Breast epithelium (tissue), 4 donors: Measurements from ENCODE around the gene NR6A1. TPM values are rescaled to one million over a fixed set of nuclear protein-coding genes. Genes with fewer than 3 reads are reported as not detected.

Experiments used
- DNase-seq, 2 donors: peaks; one replicate each; pipeline ENCODE4 v3.0.0-alpha.2; 2019; ENCODE audit warnings: low spot score in 2 of 2
- H3K27ac ChIP-seq, 2 donors: fragments of 200-600 bp; sonication (generic) in 1 of 2; one replicate each; pipeline ENCODE4 v1.5.1; 2016 to 2019; ENCODE audit warnings: mild to moderate bottlenecking in 1 of 2
- H3K27me3 ChIP-seq, 2 donors: fragments of 200-600 bp; sonication (generic) in 1 of 2; one replicate each; pipeline versions ENCODE4 v1.5.1 to v1.6.0; 2017 to 2019; ENCODE audit warnings: control low read depth in 1 of 2, mild to moderate bottlenecking in 1 of 2
- H3K36me3 ChIP-seq: fragments of 200-600 bp; one replicate; pipeline ENCODE4 v1.5.1; 2019
- H3K4me1 ChIP-seq, 2 donors: fragments of 200-600 bp; sonication (generic); one replicate each; pipeline ENCODE4 v1.5.1; 2016 to 2019; ENCODE audit warnings: control low read depth in 1 of 2
- H3K4me3 ChIP-seq, 3 donors: fragments of 200-600 bp; sonication (generic); 1 replicate in 2 of 3; 2 replicates in 1 of 3; pipeline ENCODE4 v1.5.1; 2016 to 2019; ENCODE audit warnings: mild to moderate bottlenecking in 3 of 3, moderate library complexity in 2 of 3
- H3K9me3 ChIP-seq, 2 donors: fragments of 200-600 bp; sonication (generic) in 1 of 2; one replicate each; pipeline ENCODE4 v1.5.1; 2016 to 2019; ENCODE audit warnings: control low read depth in 1 of 2
- POLR2A ChIP-seq: fragments of 450-650 bp; IDR thresholded peaks from one replicate; pipeline ENCODE4 v1.6.1; 2016; ENCODE audit warnings: antibody characterized with exemption, mild to moderate bottlenecking, moderate library complexity
- POLR2AphosphoS5 ChIP-seq, 3 donors: sonication (generic); formaldehyde crosslinking; IDR thresholded peaks; one replicate each; pipeline ENCODE4 v1.6.1; 2017; ENCODE audit warnings: antibody characterized with exemption in 3 of 3
- intact Hi-C: fragments of 100-400 bp; cut with DNase I; formaldehyde crosslinking; loops from one replicate; pipeline ENCODE4 v1.15.1; 2023; ENCODE audit warnings: low total_unique reads
- total RNA-seq, 3 donors: library from RNA; depleted of rRNA; stranded (reverse); fragments of >200 nt; gene quantifications; one replicate each; pipeline ENCODE4 v1.1.0, GENCODE V29; 2016
- TF ChIP-seq, protein P1 (sequence below), 3 donors: fragments of 450-650 bp; IDR thresholded peaks; one replicate each; pipeline ENCODE4 v1.5.1; 2016 to 2017; ENCODE audit warnings: antibody characterized with exemption in 3 of 3, mild to moderate bottlenecking in 3 of 3, moderate library complexity in 3 of 3

NR6A1 gene
- total RNA-seq, 3 donors from 2014 or later = 1.3 to 5.3 (median 3.9) TPM

DNA sequence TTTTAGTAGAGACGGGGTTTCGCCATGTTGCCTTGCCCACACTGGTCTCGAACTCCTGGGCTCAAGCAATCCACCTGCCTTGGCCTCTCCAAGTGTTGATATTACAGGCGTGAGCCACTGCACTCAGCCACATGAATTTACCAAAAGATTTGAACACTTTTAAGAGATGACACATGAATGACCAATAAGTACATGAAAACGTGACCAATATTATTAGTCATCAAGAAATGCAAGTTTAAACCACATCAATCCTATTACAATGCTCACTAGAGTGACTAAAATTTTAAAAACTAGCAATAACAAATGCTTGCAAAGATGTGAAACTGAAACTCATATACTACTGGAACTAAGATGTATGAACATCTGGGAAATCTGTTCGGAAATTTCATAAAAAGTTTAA lies 54.3 kb downstream of the NR6A1 start:
- H3K9me3 ChIP-seq = no peaks in the 10 kb centered on the region
- DNase-seq = no peak
- no peak overlapping the region for H3K4me3 ChIP-seq
- intact Hi-C loops = loop anchor here (10.0 kb wide), 1 partner anchor 102 kb away; no protein-coding TSS in a partner anchor
- H3K4me1 ChIP-seq = no peaks in the 10 kb centered on the region
- TF ChIP-seq POLR2AphosphoS5 (IDR thresholded peaks at IDR 0.05) (no peak), POLR2A (no peak)
- TF ChIP-seq, protein P1, sequence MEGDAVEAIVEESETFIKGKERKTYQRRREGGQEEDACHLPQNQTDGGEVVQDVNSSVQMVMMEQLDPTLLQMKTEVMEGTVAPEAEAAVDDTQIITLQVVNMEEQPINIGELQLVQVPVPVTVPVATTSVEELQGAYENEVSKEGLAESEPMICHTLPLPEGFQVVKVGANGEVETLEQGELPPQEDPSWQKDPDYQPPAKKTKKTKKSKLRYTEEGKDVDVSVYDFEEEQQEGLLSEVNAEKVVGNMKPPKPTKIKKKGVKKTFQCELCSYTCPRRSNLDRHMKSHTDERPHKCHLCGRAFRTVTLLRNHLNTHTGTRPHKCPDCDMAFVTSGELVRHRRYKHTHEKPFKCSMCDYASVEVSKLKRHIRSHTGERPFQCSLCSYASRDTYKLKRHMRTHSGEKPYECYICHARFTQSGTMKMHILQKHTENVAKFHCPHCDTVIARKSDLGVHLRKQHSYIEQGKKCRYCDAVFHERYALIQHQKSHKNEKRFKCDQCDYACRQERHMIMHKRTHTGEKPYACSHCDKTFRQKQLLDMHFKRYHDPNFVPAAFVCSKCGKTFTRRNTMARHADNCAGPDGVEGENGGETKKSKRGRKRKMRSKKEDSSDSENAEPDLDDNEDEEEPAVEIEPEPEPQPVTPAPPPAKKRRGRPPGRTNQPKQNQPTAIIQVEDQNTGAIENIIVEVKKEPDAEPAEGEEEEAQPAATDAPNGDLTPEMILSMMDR (IDR thresholded peaks at IDR 0.05) = no peak
- no peaks in the 10 kb centered on the region for H3K27me3 ChIP-seq
- no peaks in the 10 kb centered on the region for H3K36me3 ChIP-seq
- H3K27ac ChIP-seq = no peak overlapping the region

DNA sequence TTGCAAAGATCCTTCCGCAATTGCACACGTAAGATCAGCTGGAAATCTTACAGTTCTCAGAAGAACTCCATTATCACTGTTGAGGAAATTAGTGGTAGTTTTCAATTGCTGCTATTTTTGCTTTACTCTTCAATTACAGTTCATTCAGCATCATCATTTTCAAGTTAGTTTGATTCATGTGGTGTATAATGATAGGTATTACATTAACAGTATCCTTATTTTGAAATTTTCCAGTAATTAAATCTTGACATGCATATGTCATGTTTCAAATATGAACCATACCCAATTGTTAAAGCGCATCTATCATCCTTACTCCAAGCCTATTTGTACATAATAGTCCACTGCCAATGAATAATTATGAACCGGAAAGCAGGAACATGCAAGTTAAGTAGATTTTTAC lies 60.3 kb downstream of the NR6A1 start:
- DNase-seq = no peak
- intact Hi-C loops = loop anchor here (10.0 kb wide), 1 partner anchor 96 kb away; no protein-coding TSS in a partner anchor
- Histone ChIP-seq H3K36me3 (no peaks in the 10 kb centered on the region), H3K4me1 (no peaks in the 10 kb centered on the region), H3K4me3 (no peak overlapping the region), H3K9me3 (no peaks in the 10 kb centered on the region), H3K27ac (no peak overlapping the region), H3K27me3 (no peaks in the 10 kb centered on the region)
- TF ChIP-seq POLR2AphosphoS5 (IDR thresholded peaks at IDR 0.05) (no peak), POLR2A (no peak)
- TF ChIP-seq, protein P1 (IDR thresholded peaks at IDR 0.05) = no peak

DNA sequence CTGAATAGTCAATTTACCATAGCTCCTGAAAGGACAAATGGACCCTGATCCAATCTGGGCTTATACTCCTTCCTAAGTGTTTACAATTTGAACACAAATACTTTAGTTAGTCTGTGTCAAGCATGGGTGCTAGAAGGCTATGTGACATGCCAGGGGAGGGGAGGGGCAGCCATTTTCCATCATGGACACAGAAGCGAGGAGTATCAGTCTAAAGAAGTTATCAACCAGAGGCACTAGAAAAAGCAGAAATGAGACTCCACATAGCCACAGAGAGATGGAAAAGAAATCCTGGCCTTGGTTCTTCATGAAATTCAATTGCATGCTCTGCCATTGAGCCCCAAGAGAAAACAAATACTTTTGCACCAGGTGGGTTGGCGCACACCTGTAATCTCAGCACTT lies 61.8 kb downstream of the NR6A1 start:
- H3K4me1 ChIP-seq = no peaks in the 10 kb centered on the region
- no peak overlapping the region for H3K27ac ChIP-seq
- H3K27me3 ChIP-seq = no peaks in the 10 kb centered on the region
- no peaks in the 10 kb centered on the region for H3K9me3 ChIP-seq
- TF ChIP-seq POLR2AphosphoS5 (IDR thresholded peaks at IDR 0.05) (no peak), POLR2A (no peak)
- TF ChIP-seq, protein P1 (IDR thresholded peaks at IDR 0.05) = no peak
- H3K4me3 ChIP-seq = no peak overlapping the region
- H3K36me3 ChIP-seq = no peaks in the 10 kb centered on the region
- intact Hi-C loops = no loop called here
- no peak for DNase-seq

DNA sequence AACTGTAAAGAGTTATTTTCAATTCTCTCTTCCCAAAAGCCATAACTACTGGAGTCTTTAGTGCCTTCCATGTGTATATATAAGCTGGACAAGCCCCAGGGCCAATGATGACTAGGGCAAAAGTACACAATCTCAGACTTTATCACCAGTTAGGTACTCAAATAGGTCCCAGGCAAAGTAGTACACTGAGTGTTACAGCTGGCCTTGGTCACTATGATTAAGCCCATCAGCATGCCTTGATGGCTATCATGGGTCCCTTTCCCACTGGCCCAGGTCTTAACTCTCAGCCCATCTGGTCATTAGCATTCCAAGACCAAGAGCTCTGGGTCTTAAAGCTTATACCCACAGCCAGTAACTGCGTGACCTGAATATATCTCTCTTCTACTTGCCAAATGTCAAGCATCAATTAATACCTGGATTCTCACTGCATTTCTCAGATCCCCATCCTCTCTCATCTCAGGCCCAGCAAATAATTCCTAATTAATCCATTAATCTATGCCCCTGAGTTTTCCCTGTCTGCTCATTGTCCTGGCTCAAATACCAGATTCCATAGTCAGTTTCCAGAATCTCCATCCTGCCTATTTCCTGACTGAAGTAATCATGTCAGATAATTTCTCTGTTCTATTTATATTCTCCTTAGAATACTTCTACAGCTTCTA lies 62.3 kb downstream of the NR6A1 start:
- no peak for DNase-seq
- no peak overlapping the region for H3K27ac ChIP-seq
- no peaks in the 10 kb centered on the region for H3K9me3 ChIP-seq
- intact Hi-C loops = no loop called here
- H3K4me3 ChIP-seq = no peak overlapping the region
- H3K36me3 ChIP-seq = no peaks in the 10 kb centered on the region
- TF ChIP-seq, protein P1 (IDR thresholded peaks at IDR 0.05) = no peak
- TF ChIP-seq POLR2AphosphoS5 (IDR thresholded peaks at IDR 0.05) = no peak
- no peak for TF ChIP-seq POLR2A
- no peaks in the 10 kb centered on the region for H3K27me3 ChIP-seq
- no peaks in the 10 kb centered on the region for H3K4me1 ChIP-seq

DNA sequence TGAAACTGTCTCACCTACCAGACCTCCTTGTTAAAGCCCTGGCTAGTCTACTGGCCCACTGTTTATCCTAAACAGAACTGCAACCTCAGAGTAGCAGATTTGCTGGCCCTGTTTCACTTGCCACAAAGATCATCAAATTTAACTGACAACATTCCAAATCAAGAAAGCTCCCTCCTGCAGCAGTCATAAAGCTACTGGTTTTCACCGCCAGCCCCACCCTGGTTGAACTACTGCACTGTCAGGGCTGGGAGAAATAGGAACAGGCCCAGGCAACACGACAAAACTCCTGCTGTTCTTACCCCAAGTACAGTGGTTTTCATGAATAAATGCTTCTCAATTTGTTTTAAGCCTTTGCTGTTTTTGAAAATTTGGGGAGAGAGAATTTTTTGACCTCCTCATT lies 63.0 kb downstream of the NR6A1 start:
- DNase-seq = no peak
- H3K4me1 ChIP-seq = no peaks in the 10 kb centered on the region
- no peak overlapping the region for H3K4me3 ChIP-seq
- TF ChIP-seq, protein P1 (IDR thresholded peaks at IDR 0.05) = no peak
- TF ChIP-seq POLR2AphosphoS5 (IDR thresholded peaks at IDR 0.05) = no peak
- TF ChIP-seq POLR2A = no peak
- H3K36me3 ChIP-seq = no peaks in the 10 kb centered on the region
- intact Hi-C loops = no loop called here
- no peaks in the 10 kb centered on the region for H3K27me3 ChIP-seq
- no peak overlapping the region for H3K27ac ChIP-seq
- H3K9me3 ChIP-seq = no peaks in the 10 kb centered on the region
